ENCODE measurements around the gene P2RY10.

DNA sequence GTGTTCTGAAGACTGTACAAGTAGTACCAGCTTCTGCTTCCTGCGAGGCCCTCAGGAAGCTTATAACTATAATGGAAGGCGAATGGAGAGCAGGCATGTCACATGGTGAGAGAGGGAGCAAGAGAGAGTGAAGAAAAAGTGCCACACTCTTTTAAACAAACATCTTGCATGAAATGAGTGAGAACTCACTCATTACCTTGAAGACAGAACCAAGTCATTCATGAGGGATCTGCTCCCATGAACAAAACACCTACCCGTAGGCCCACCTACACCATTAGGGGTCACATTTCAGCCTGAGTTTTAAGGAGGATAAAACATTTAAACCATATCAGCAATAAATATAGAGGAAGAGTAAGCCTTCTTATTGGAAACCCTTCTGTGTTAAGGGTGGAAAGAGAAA lies 19.4 kb downstream of the P2RY10 start:
- TF ChIP-seq, protein P1, sequence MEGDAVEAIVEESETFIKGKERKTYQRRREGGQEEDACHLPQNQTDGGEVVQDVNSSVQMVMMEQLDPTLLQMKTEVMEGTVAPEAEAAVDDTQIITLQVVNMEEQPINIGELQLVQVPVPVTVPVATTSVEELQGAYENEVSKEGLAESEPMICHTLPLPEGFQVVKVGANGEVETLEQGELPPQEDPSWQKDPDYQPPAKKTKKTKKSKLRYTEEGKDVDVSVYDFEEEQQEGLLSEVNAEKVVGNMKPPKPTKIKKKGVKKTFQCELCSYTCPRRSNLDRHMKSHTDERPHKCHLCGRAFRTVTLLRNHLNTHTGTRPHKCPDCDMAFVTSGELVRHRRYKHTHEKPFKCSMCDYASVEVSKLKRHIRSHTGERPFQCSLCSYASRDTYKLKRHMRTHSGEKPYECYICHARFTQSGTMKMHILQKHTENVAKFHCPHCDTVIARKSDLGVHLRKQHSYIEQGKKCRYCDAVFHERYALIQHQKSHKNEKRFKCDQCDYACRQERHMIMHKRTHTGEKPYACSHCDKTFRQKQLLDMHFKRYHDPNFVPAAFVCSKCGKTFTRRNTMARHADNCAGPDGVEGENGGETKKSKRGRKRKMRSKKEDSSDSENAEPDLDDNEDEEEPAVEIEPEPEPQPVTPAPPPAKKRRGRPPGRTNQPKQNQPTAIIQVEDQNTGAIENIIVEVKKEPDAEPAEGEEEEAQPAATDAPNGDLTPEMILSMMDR (IDR thresholded peaks at IDR 0.05): no peak
- no peak for TF ChIP-seq HDAC2 (IDR thresholded peaks at IDR 0.05)
- TF ChIP-seq EP300 (IDR thresholded peaks at IDR 0.05): no peak
- no peak for TF ChIP-seq RAD21 (conservative IDR thresholded peaks at IDR 0.05 in 1 of 2, IDR thresholded peaks at IDR 0.05 in 1 of 2)
